K562 (cell line): Measurements from ENCODE around the gene S100A9. TPM values are rescaled to one million over a fixed set of nuclear protein-coding genes. Genes with fewer than 3 reads are reported as not detected.

ENCODE experiments used
- ARNT ChIP-seq, 2 experiments: fragments of 450-650 bp; IDR thresholded peaks; 2 replicates each; pipeline ENCODE4 v1.6.1; 2016; ENCODE audit warnings: mild to moderate bottlenecking in 1 of 2
- DACH1 ChIP-seq: fragments of 450-650 bp; IDR thresholded peaks from 2 replicates; pipeline ENCODE4 v1.6.1; 2018; ENCODE audit not compliant: partially characterized antibody
- MBD1 ChIP-seq: fragments of 250-450 bp; sonication (Bioruptor Pico); IDR thresholded peaks from 2 replicates; pipeline ENCODE4 v1.8.0; 2022; ENCODE audit warnings: inconsistent platforms
- MTF1 ChIP-seq: fragments of 250-450 bp; sonication (Bioruptor Pico); IDR thresholded peaks from 2 replicates; pipeline ENCODE4 v1.9.0; 2021; ENCODE audit warnings: moderate library complexity, mild to moderate bottlenecking, inconsistent platforms, borderline replicate concordance
- STAG1 ChIP-seq: sonication (generic); formaldehyde crosslinking; IDR thresholded peaks from 2 replicates; pipeline ENCODE4 v1.5.0; 2020; ENCODE audit warnings: missing genetic modification reagents, borderline replicate concordance
- ZNF740 ChIP-seq, 3 experiments: fragments of 200-800 bp in 1 of 3; sonication (Bioruptor generic) in 1 of 3; sonication (generic) in 1 of 3; formaldehyde crosslinking in 1 of 3; IDR thresholded peaks; 2 replicates each; pipeline versions ENCODE4 v1.6.1 to v1.8.0; 2016 to 2022; ENCODE audit warnings: mild to moderate bottlenecking in 2 of 3, missing compliant biosample characterization in 2 of 3, missing genetic modification characterization in 2 of 3, missing genetic modification reagents in 1 of 3
- polyA plus RNA-seq, 8 experiments: library from polyadenylated mRNA; depleted of rRNA in 4 of 8; stranded (reverse) in 5 of 8; unstranded in 3 of 8; fragments of >200 nt; fragmentation: Nextera tagmentation in 2 of 8; fragmentation: Illumina TruSeq in 1 of 8; extraction: Ambion mirVana in 2 of 8; extraction: Trizol in 1 of 8; gene quantifications; 2 replicates each; pipeline versions ENCODE4 v1.2.1 to v1.2.3, GENCODE V29; 2011 to 2014; ENCODE audit warnings: inconsistent platforms in 1 of 8, missing spikeins in 1 of 8
- total RNA-seq, 7 experiments: library from RNA; depleted of rRNA in 6 of 7; stranded (reverse); fragments of >200 nt in 6 of 7; fragmentation: Illumina TruSeq in 2 of 7; extraction: Trizol in 2 of 7; gene quantifications; 2 replicates each; pipeline versions ENCODE4 v1.2.1 to v1.2.3, GENCODE V29; 2011 to 2021; ENCODE audit warnings: low replicate concordance in 1 of 7
- TF ChIP-seq, protein P1 (sequence below): conservative IDR thresholded peaks from 2 replicates; pipeline ENCODE4 v1.6.1; 2011; ENCODE audit warnings: low read depth, mild to moderate bottlenecking, low read length; ENCODE audit not compliant: control insufficient read depth

S100A9 gene
- total and polyA plus RNA-seq, 9 of the 15 experiments (the other 6 are each of a cell fraction or from before 2014, with no cell fraction given): 0.80 TPM; not detected in 8

DNA sequence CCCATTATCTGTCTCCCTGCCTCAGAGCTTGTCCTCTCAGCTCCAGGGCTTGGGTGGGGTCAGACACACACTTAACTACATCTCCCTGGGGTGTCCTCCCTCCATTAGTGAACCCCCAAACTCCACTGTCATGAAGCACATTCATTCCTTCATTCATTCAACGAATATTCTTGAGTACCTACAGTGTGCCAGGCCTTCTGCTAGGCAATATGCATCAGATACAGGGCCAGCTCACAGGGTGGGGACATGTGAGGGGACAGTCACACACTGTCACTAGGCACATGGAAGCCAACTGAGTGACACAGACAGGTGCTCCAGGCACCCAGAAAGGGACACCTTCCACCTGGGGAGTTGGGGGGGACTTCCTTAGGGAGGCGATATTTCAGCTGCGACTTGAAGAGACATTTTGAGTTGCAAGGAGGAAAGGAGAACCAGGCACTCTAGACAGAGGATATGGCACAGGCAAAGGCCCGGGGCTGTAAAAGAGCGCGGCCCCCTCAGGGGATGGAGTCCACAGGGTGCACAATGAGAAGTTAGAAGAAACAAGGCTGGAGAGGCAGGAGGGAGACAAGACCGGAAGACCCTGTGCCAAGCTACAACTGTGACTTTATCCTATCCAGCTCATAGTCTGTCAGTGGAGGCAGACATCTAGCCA is 41.9 kb downstream of the S100A9 start (continued):
- TF ChIP-seq MTF1 (CRISPR knock-in tag) (no peak), ARNT (IDR thresholded peaks at IDR 0.05) (no peak), DACH1 (no peak), MBD1 (CRISPR knock-in tag) (no peak), ZNF740 (CRISPR knock-in tag; IDR thresholded peaks at IDR 0.05) (no peak), ZNF740 (tag; IDR thresholded peaks at IDR 0.05) (no peak), STAG1 (CRISPR knock-in tag) (no peak)
- TF ChIP-seq, protein P1, sequence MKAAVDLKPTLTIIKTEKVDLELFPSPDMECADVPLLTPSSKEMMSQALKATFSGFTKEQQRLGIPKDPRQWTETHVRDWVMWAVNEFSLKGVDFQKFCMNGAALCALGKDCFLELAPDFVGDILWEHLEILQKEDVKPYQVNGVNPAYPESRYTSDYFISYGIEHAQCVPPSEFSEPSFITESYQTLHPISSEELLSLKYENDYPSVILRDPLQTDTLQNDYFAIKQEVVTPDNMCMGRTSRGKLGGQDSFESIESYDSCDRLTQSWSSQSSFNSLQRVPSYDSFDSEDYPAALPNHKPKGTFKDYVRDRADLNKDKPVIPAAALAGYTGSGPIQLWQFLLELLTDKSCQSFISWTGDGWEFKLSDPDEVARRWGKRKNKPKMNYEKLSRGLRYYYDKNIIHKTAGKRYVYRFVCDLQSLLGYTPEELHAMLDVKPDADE: no peak
- TF ChIP-seq, all 486 proteins: peak for 0
